OCI-LY3 (cell line): ENCODE results near the gene TENM4.

Experiments used
- CTCF ChIP-seq: fragments of 200-600, 300-600 bp; sonication (generic); IDR thresholded peaks from 2 replicates; pipeline ENCODE4 v1.5.1; 2014; ENCODE audit warnings: antibody characterized with exemption, low read length, low read depth
- EZH2phosphoT487 ChIP-seq: fragments of 200-600 bp; shearing (Covaris generic); IDR thresholded peaks from 2 replicates; pipeline ENCODE4 v1.6.1; 2018; ENCODE audit warnings: antibody characterized with exemption, mixed run types, low read depth

- TF ChIP-seq CTCF (peak; percentile 28; the same call in 1 of the 2 replicates), EZH2phosphoT487 (no peak)
Observed at GRCh38 chr11:78812513-78813293, 628.1 kb downstream of the TENM4 start.
